NCI-H1105 treated with DMSO at 0.1 percent for 48 hours (cell line): ENCODE measurements around the gene STOX2.

ENCODE experiments used
- DNase-seq: peaks from one replicate; lab custom pipeline; 2025; lab: John Stamatoyannopoulos, UW

Gene STOX2

GRCh38 chr4:183905081-183905592, at the start of gene STOX2:
TSS of gene STOX2 (plus strand) at chr4:183905307. CDS start at chr4:183906791, 1,484 bp downstream.
- peak; percentile 58 for DNase-seq

- no peak for DNase-seq
Measured at GRCh38 chr4:183855323-183856190, 49.5 kb upstream of the STOX2 start.

- DNase-seq = no peak
Measured at GRCh38 chr4:183857040-183857439, 48.1 kb upstream of the STOX2 start.

- DNase-seq = no peak
Measured at GRCh38 chr4:183858011-183858615, 47.0 kb upstream of the STOX2 start.

- DNase-seq = no peak
Measured at GRCh38 chr4:183860119-183860518, 45.0 kb upstream of the STOX2 start.

- peak; percentile 61 for DNase-seq
Measured at GRCh38 chr4:183860731-183861130, 44.4 kb upstream of the STOX2 start.

GRCh38 chr4:183861426-183861825, 43.7 kb upstream of the STOX2 start:
- no peak for DNase-seq

GRCh38 chr4:183863155-183863825, 41.8 kb upstream of the STOX2 start:
- DNase-seq = no peak

- no peak for DNase-seq
Measured at GRCh38 chr4:183867247-183867646, 37.9 kb upstream of the STOX2 start.

- no peak for DNase-seq
Measured at GRCh38 chr4:183870997-183871396, 34.1 kb upstream of the STOX2 start.

- DNase-seq = no peak
Measured at GRCh38 chr4:183871581-183871980, 33.5 kb upstream of the STOX2 start.

- DNase-seq = no peak
Measured at GRCh38 chr4:183872531-183872930, 32.6 kb upstream of the STOX2 start.

- DNase-seq = no peak
Measured at GRCh38 chr4:183873409-183874185, 31.5 kb upstream of the STOX2 start.

- DNase-seq = no peak
Measured at GRCh38 chr4:183875251-183875825, 29.8 kb upstream of the STOX2 start.

- peak; percentile 87 for DNase-seq
Measured at GRCh38 chr4:183876268-183876934, 28.7 kb upstream of the STOX2 start.

GRCh38 chr4:183878251-183878970, 26.7 kb upstream of the STOX2 start:
- no peak for DNase-seq

- DNase-seq = no peak
Measured at GRCh38 chr4:183885205-183885720, 19.8 kb upstream of the STOX2 start.

GRCh38 chr4:183887351-183887750, 17.8 kb upstream of the STOX2 start:
- DNase-seq = no peak

- DNase-seq = no peak
Measured at GRCh38 chr4:183888564-183888963, 16.5 kb upstream of the STOX2 start.

- no peak for DNase-seq
Measured at GRCh38 chr4:183889190-183889589, 15.9 kb upstream of the STOX2 start.
